Measurements from ENCODE around the gene WWOX.

WWOX gene

DNA sequence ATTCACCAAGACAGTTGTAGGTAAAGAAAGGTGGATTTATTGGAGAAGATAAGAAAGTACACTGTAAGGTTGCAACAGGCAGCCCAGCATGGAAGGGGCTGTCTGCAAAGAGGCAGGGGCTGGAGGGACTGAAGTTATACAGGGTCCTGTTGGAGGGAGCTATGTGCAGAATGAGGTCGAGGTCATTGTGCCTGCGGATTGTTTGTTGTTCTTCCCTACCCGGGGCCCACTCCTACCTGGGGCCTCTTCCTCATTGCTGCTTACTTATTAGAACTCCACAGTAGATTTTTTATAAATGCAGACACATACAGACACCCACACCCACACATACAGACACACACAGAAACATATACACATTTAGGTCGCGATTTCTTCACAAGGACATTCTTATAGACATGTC, 1034.8 kb downstream of the WWOX start:
- Histone ChIP-seq H3K9ac (ENCODE audit: low read length) (no peak overlapping the region), H3K9me3 (ENCODE audit: control insufficient read depth, low read depth, low read length) (no peaks in the 10 kb centered on the region), H3K4me3 (ENCODE audit: low read length) (no peak overlapping the region), H3K4me1 (ENCODE audit: control insufficient read depth, low read depth, low read length) (peaks cover 4% of the 10 kb centered on the region), H3K27me3 (ENCODE audit: control insufficient read depth, insufficient read depth, low read length) (no peaks in the 10 kb centered on the region), H3K36me3 (ENCODE audit: control insufficient read depth, low read depth, low read length) (no peaks in the 10 kb centered on the region), H3K27ac (ENCODE audit: low read length) (no peak overlapping the region)

- H3K4me1 ChIP-seq (ENCODE audit: control insufficient read depth, low read depth, low read length) = peaks cover 4% of the 10 kb centered on the region
- no peaks in the 10 kb centered on the region for H3K27me3 ChIP-seq (ENCODE audit: control insufficient read depth, insufficient read depth, low read length)
- no peaks in the 10 kb centered on the region for H3K9me3 ChIP-seq (ENCODE audit: control insufficient read depth, low read depth, low read length)
- H3K4me3 ChIP-seq (ENCODE audit: low read length) = no peak overlapping the region
- no peaks in the 10 kb centered on the region for H3K36me3 ChIP-seq (ENCODE audit: control insufficient read depth, low read depth, low read length)
- H3K9ac ChIP-seq (ENCODE audit: low read length) = no peak overlapping the region
- H3K27ac ChIP-seq (ENCODE audit: low read length) = no peak overlapping the region
Measured at GRCh38 chr16:79136955-79137354, 1037.5 kb downstream of the WWOX start.

DNA sequence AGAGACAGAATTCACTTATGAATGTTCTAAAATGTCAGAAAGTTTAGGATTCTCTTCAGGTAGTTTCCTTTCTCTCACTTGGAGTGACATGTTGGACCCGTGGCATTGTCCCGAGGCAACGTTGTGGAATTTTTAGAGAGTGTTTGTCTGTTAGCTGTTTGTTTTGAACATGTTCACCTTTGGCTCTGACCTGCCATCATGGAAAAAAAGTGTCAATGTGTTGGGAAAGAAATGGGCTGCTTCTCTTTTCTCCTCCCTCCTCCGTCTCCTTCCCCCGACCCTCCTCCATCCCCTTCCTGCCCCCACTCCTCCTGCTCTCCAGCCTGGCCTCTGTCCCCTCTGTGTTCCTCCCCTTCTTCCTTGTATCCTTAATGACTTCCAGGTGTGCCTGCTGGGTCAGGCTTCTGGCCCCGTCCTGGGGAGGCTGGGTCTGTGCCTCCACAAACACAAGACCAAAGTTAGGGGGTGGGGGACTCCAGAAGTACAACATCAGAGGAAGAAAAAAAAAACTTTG, 1038.0 kb downstream of the WWOX start:
- Histone ChIP-seq H3K9me3 (ENCODE audit: control insufficient read depth, low read depth, low read length) (no peaks in the 10 kb centered on the region), H3K36me3 (ENCODE audit: control insufficient read depth, low read depth, low read length) (no peaks in the 10 kb centered on the region), H3K4me1 (ENCODE audit: control insufficient read depth, low read depth, low read length) (peaks cover 4% of the 10 kb centered on the region), H3K4me3 (ENCODE audit: low read length) (no peak overlapping the region), H3K9ac (ENCODE audit: low read length) (no peak overlapping the region), H3K27ac (ENCODE audit: low read length) (no peak overlapping the region), H3K27me3 (ENCODE audit: control insufficient read depth, insufficient read depth, low read length) (no peaks in the 10 kb centered on the region)

GRCh38 chr16:79139799-79140198, 1040.3 kb downstream of the WWOX start:
- no peaks in the 10 kb centered on the region for H3K27me3 ChIP-seq (ENCODE audit: control insufficient read depth, insufficient read depth, low read length)
- no peaks in the 10 kb centered on the region for H3K9me3 ChIP-seq (ENCODE audit: control insufficient read depth, low read depth, low read length)
- no peak overlapping the region for H3K9ac ChIP-seq (ENCODE audit: low read length)
- H3K36me3 ChIP-seq (ENCODE audit: control insufficient read depth, low read depth, low read length) = no peaks in the 10 kb centered on the region
- H3K4me3 ChIP-seq (ENCODE audit: low read length) = no peak overlapping the region
- no peak overlapping the region for H3K27ac ChIP-seq (ENCODE audit: low read length)
- H3K4me1 ChIP-seq (ENCODE audit: control insufficient read depth, low read depth, low read length) = peaks cover 4% of the 10 kb centered on the region

DNA sequence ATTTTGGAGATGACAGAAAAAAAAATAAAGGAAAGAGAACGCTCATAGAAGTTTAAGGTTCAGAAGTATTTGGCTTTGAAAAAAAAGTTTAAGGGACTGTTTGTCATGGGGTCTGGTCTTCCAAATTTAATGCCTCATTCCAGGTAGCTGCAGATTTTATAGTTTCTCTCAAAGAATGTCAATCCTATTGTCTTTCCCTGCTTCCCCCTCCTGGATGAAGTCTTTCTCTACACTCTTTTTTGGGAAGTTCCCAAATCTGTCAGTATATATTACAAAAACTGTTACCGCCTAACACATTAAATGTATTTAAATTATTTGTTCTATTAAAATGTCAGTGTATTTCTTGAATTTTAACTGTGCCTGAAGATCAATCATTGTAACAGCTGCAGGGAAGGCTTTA, 1043.6 kb downstream of the WWOX start:
- no peak overlapping the region for H3K9ac ChIP-seq (ENCODE audit: low read length)
- no peak overlapping the region for H3K27ac ChIP-seq (ENCODE audit: low read length)
- no peak overlapping the region for H3K4me3 ChIP-seq (ENCODE audit: low read length)
- no peaks in the 10 kb centered on the region for H3K27me3 ChIP-seq (ENCODE audit: control insufficient read depth, insufficient read depth, low read length)
- H3K4me1 ChIP-seq (ENCODE audit: control insufficient read depth, low read depth, low read length) = peaks cover 5% of the 10 kb centered on the region
- H3K36me3 ChIP-seq (ENCODE audit: control insufficient read depth, low read depth, low read length) = no peaks in the 10 kb centered on the region
- no peaks in the 10 kb centered on the region for H3K9me3 ChIP-seq (ENCODE audit: control insufficient read depth, low read depth, low read length)

DNA sequence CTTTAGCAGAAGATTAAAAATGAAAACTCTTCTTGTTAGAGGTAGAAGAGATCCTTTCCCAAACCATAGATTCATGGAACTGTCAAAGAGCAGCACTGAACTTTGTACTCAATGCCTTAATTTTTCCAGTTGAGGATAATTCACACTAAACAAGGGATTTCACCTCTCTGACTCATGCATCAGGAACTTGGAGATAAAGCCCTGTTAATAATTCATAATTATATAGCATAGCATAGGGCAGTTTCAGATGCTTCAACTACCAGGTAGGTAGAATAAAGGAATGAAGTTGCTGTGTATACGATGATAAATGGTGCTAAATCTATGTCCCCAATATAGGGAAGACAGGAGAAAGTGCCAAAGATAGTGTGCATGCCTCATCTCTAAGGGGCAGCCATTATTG, 1050.7 kb downstream of the WWOX start:
- Histone ChIP-seq H3K27me3 (ENCODE audit: control insufficient read depth, insufficient read depth, low read length) (no peaks in the 10 kb centered on the region), H3K36me3 (ENCODE audit: control insufficient read depth, low read depth, low read length) (no peaks in the 10 kb centered on the region), H3K4me1 (ENCODE audit: control insufficient read depth, low read depth, low read length) (peaks cover 7% of the 10 kb centered on the region), H3K9me3 (ENCODE audit: control insufficient read depth, low read depth, low read length) (no peaks in the 10 kb centered on the region), H3K27ac (ENCODE audit: low read length) (no peak overlapping the region), H3K4me3 (ENCODE audit: low read length) (no peak overlapping the region), H3K9ac (ENCODE audit: low read length) (no peak overlapping the region)

DNA sequence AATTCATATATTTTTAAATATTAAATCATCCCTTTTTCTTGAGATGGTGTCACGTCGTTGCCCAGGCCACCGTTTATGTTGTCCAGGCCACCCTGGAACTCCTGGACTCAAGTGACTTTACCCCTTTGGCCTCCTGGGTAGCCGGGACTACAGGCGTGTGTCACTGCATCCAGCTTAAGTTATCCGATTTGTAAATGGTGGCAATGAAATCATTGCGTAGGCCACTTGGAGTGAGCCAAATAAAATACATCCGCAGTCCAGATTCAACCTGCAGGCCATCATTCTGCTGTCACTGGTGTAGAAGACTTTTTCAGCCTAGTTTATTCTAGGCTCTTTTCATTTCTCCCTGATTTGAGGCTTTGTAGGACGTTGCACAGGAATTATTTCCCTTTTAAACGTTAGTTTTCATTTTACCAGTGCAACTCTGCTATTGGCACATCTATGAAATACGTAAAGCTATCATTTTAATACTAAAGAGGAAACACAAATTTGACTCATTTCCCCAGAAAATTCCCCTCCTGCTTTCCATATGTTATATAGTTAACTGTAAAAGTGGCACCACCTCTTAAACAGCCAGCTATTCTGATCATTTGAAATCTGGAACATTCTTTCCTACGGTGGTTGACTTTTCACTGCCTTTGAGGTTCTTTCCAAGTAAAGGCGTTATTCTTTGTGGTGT, 1051.3 kb downstream of the WWOX start:
- Histone ChIP-seq H3K4me3 (ENCODE audit: low read length) (no peak overlapping the region), H3K36me3 (ENCODE audit: control insufficient read depth, low read depth, low read length) (no peaks in the 10 kb centered on the region), H3K9me3 (ENCODE audit: control insufficient read depth, low read depth, low read length) (no peaks in the 10 kb centered on the region), H3K4me1 (ENCODE audit: control insufficient read depth, low read depth, low read length) (peaks cover 7% of the 10 kb centered on the region), H3K27ac (ENCODE audit: low read length) (no peak overlapping the region), H3K9ac (ENCODE audit: low read length) (no peak overlapping the region), H3K27me3 (ENCODE audit: control insufficient read depth, insufficient read depth, low read length) (no peaks in the 10 kb centered on the region)

DNA sequence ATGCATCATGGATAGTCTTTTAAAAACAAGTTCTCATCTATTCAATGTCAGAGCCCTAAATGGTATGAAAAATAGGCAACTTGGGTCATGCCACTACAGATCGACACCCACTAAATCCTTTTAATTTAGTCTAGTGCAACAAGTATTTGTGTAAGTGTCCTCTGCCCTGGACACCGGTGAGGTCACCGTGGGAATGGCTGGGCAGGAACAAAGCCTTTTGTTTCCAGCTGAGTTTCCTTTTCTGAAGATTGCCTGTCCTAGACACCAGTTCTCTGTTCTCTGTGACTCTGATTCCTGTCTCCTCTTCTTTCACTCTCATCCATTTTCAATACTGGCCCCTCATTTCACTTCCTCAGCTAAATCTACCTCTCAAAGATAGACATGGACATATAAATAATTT, 1054.6 kb downstream of the WWOX start:
- Histone ChIP-seq H3K4me1 (ENCODE audit: control insufficient read depth, low read depth, low read length) (peaks cover 18% of the 10 kb centered on the region), H3K9me3 (ENCODE audit: control insufficient read depth, low read depth, low read length) (no peaks in the 10 kb centered on the region), H3K9ac (ENCODE audit: low read length) (no peak overlapping the region), H3K27me3 (ENCODE audit: control insufficient read depth, insufficient read depth, low read length) (no peaks in the 10 kb centered on the region), H3K36me3 (ENCODE audit: control insufficient read depth, low read depth, low read length) (no peaks in the 10 kb centered on the region), H3K4me3 (ENCODE audit: low read length) (no peak overlapping the region), H3K27ac (ENCODE audit: low read length) (no peak overlapping the region)

- Histone ChIP-seq H3K4me3 (ENCODE audit: low read length) (no peak overlapping the region), H3K9me3 (ENCODE audit: control insufficient read depth, low read depth, low read length) (no peaks in the 10 kb centered on the region), H3K36me3 (ENCODE audit: control insufficient read depth, low read depth, low read length) (no peaks in the 10 kb centered on the region), H3K27me3 (ENCODE audit: control insufficient read depth, insufficient read depth, low read length) (no peaks in the 10 kb centered on the region), H3K27ac (ENCODE audit: low read length) (no peak overlapping the region), H3K9ac (ENCODE audit: low read length) (no peak overlapping the region), H3K4me1 (ENCODE audit: control insufficient read depth, low read depth, low read length) (peaks cover 18% of the 10 kb centered on the region)
Measured at GRCh38 chr16:79155471-79155870, 1056.0 kb downstream of the WWOX start.

- H3K27me3 ChIP-seq (ENCODE audit: control insufficient read depth, insufficient read depth, low read length) = no peaks in the 10 kb centered on the region
- H3K9ac ChIP-seq (ENCODE audit: low read length) = no peak overlapping the region
- H3K9me3 ChIP-seq (ENCODE audit: control insufficient read depth, low read depth, low read length) = no peaks in the 10 kb centered on the region
- H3K36me3 ChIP-seq (ENCODE audit: control insufficient read depth, low read depth, low read length) = no peaks in the 10 kb centered on the region
- H3K4me3 ChIP-seq (ENCODE audit: low read length) = no peak overlapping the region
- H3K27ac ChIP-seq (ENCODE audit: low read length) = no peak overlapping the region
- H3K4me1 ChIP-seq (ENCODE audit: control insufficient read depth, low read depth, low read length) = peaks cover 18% of the 10 kb centered on the region
Measured at GRCh38 chr16:79155904-79156303, 1056.5 kb downstream of the WWOX start.

DNA sequence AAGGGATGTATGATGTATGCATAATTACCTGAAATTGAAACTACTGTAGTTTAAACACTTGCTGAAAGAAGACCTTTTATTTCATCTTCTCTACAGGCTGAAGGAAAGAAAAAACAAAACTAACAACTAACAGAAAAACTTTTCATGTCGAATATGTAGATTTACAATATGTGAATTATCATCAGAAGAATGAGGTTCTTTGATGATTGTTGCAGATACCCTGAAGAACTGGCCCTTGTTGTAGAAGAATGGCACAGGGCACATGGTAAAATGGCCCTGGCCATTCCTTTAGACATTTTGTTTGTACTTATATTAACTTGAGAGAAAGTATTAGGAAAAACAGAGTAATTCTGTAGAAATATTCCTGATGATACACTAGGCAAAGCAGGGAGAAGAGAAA, 1057.3 kb downstream of the WWOX start:
- no peak overlapping the region for H3K9ac ChIP-seq (ENCODE audit: low read length)
- no peaks in the 10 kb centered on the region for H3K9me3 ChIP-seq (ENCODE audit: control insufficient read depth, low read depth, low read length)
- H3K27ac ChIP-seq (ENCODE audit: low read length) = no peak overlapping the region

DNA sequence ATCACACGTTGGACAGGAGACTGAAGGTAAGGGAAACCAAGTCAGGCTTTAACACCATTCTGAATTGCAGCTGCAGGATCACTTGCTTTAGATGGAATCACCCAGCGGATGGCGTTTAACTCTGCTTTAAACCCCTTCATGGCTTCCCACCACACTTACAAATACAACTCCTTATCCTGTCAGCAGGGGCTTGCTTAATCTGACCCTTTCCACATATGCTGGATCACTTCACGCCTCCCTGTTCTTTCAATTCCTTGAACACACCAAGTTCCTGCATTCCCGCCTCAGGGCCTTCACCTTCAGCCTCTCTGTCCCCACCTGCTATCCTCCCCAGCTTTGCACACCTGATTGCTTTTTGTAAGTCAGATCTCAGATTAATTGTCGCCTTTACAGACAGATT, 1058.9 kb downstream of the WWOX start:
- Histone ChIP-seq H3K4me1 (ENCODE audit: control insufficient read depth, low read depth, low read length) (peaks cover 18% of the 10 kb centered on the region), H3K27me3 (ENCODE audit: control insufficient read depth, insufficient read depth, low read length) (no peaks in the 10 kb centered on the region), H3K4me3 (ENCODE audit: low read length) (no peak overlapping the region), H3K9me3 (ENCODE audit: control insufficient read depth, low read depth, low read length) (no peaks in the 10 kb centered on the region), H3K27ac (ENCODE audit: low read length) (no peak overlapping the region), H3K9ac (ENCODE audit: low read length) (no peak overlapping the region), H3K36me3 (ENCODE audit: control insufficient read depth, low read depth, low read length) (no peaks in the 10 kb centered on the region)

More for the DNA sequence above, 1057.3 kb downstream of the WWOX start:
- Histone ChIP-seq H3K36me3 (ENCODE audit: control insufficient read depth, low read depth, low read length) (no peaks in the 10 kb centered on the region), H3K4me3 (ENCODE audit: low read length) (no peak overlapping the region), H3K27me3 (ENCODE audit: control insufficient read depth, insufficient read depth, low read length) (no peaks in the 10 kb centered on the region), H3K4me1 (ENCODE audit: control insufficient read depth, low read depth, low read length) (peaks cover 18% of the 10 kb centered on the region)

All from iPS-18a (cell line).